GM21529 (cell line): ENCODE measurements around the gene DNAJA2.

Experiments
- ATAC-seq: cut with Tn5 transposase; IDR thresholded peaks from one replicate; pipeline ENCODE4 v1.9.1; 2021; ENCODE audit not compliant: unreplicated experiment

Gene DNAJA2

GRCh38 chr16:46906360-46907060, 67.0 kb downstream of the DNAJA2 start:
- no peak for ATAC-seq
